Adipocyte (in vitro differentiated cells): ENCODE data around the gene AUTS2.

Experiments used
- DNase-seq: peaks from one replicate; pipeline ENCODE4 v3.0.0-alpha.2; 2015; ENCODE audit warnings: low read depth
- H3K27me3 ChIP-seq: replicated peaks from 2 replicates; pipeline ENCODE4 v1.7.0; 2013; ENCODE audit warnings: mild to moderate bottlenecking, low read length, moderate library complexity; ENCODE audit not compliant: control insufficient read depth, insufficient read depth
- H3K36me3 ChIP-seq: 2 replicates; pipeline ENCODE4 v1.7.0; 2013; ENCODE audit warnings: low read length, mild to moderate bottlenecking, moderate library complexity; ENCODE audit not compliant: control insufficient read depth, insufficient read depth, severe bottlenecking
- H3K4me1 ChIP-seq: 2 replicates; pipeline ENCODE4 v1.7.0; 2013; ENCODE audit warnings: mild to moderate bottlenecking, low read length, moderate library complexity; ENCODE audit not compliant: control insufficient read depth, insufficient read depth
- H3K4me3 ChIP-seq: 2 replicates; pipeline ENCODE4 v1.7.0; 2013; ENCODE audit warnings: mild to moderate bottlenecking, low read length, moderate library complexity
- H3K9ac ChIP-seq: 2 replicates; pipeline ENCODE4 v1.7.0; 2013; ENCODE audit warnings: mild to moderate bottlenecking, low read length, moderate library complexity
- H3K9me3 ChIP-seq: 2 replicates; pipeline ENCODE4 v1.7.0; 2013; ENCODE audit warnings: mild to moderate bottlenecking, low read length, moderate library complexity; ENCODE audit not compliant: control insufficient read depth

Gene AUTS2

GRCh38 chr7:69678494-69679187 is 80.4 kb downstream of the AUTS2 start:
- no peaks in the 10 kb centered on the region for H3K36me3 ChIP-seq
- peak overlapping the region; percentile 53 for H3K4me3 ChIP-seq
- H3K9ac ChIP-seq: peak overlapping the region; percentile 43
- no peaks in the 10 kb centered on the region for H3K9me3 ChIP-seq
- no peak for DNase-seq
- H3K27me3 ChIP-seq: no peaks in the 10 kb centered on the region
- H3K4me1 ChIP-seq: peaks cover 24% of the 10 kb centered on the region

GRCh38 chr7:69681181-69681580 is 82.9 kb downstream of the AUTS2 start:
- no peak overlapping the region for H3K9ac ChIP-seq
- no peaks in the 10 kb centered on the region for H3K9me3 ChIP-seq
- no peak overlapping the region for H3K4me3 ChIP-seq
- peaks cover 39% of the 10 kb centered on the region for H3K4me1 ChIP-seq
- DNase-seq: no peak
- no peaks in the 10 kb centered on the region for H3K27me3 ChIP-seq
- no peaks in the 10 kb centered on the region for H3K36me3 ChIP-seq

- Histone ChIP-seq H3K9me3 (no peaks in the 10 kb centered on the region), H3K9ac (no peak overlapping the region), H3K4me1 (peaks cover 35% of the 10 kb centered on the region), H3K36me3 (no peaks in the 10 kb centered on the region), H3K27me3 (no peaks in the 10 kb centered on the region), H3K4me3 (no peak overlapping the region)
- DNase-seq: no peak
These were observed 84.2 kb downstream of the AUTS2 start for GRCh38 chr7:69682518-69682917.

GRCh38 chr7:69683002-69683401 is 84.7 kb downstream of the AUTS2 start:
- Histone ChIP-seq H3K9me3 (no peaks in the 10 kb centered on the region), H3K9ac (no peak overlapping the region), H3K4me3 (no peak overlapping the region), H3K4me1 (peaks cover 33% of the 10 kb centered on the region), H3K27me3 (no peaks in the 10 kb centered on the region), H3K36me3 (no peaks in the 10 kb centered on the region)
- DNase-seq: no peak

- no peaks in the 10 kb centered on the region for H3K27me3 ChIP-seq
- H3K4me1 ChIP-seq: peaks cover 22% of the 10 kb centered on the region
- H3K4me3 ChIP-seq: peak overlapping the region; percentile 34
- peak; percentile 15 for DNase-seq
- peak overlapping the region; percentile 20 for H3K9ac ChIP-seq
- H3K9me3 ChIP-seq: no peaks in the 10 kb centered on the region
- no peaks in the 10 kb centered on the region for H3K36me3 ChIP-seq
These were observed 86.4 kb downstream of the AUTS2 start for GRCh38 chr7:69684369-69685292.

- Histone ChIP-seq H3K36me3 (no peaks in the 10 kb centered on the region), H3K9me3 (no peaks in the 10 kb centered on the region), H3K9ac (peak overlapping the region; percentile 20), H3K4me3 (peak overlapping the region; percentile 34), H3K27me3 (no peaks in the 10 kb centered on the region), H3K4me1 (peaks cover 22% of the 10 kb centered on the region)
- no peak for DNase-seq
These were observed 87.0 kb downstream of the AUTS2 start for GRCh38 chr7:69685293-69685631.

- Histone ChIP-seq H3K36me3 (no peaks in the 10 kb centered on the region), H3K9ac (no peak overlapping the region), H3K27me3 (no peaks in the 10 kb centered on the region), H3K4me1 (peaks cover 22% of the 10 kb centered on the region), H3K4me3 (no peak overlapping the region), H3K9me3 (no peaks in the 10 kb centered on the region)
- no peak for DNase-seq
These were observed 88.1 kb downstream of the AUTS2 start for GRCh38 chr7:69686366-69686765.

GRCh38 chr7:69687739-69688433 is 89.6 kb downstream of the AUTS2 start:
- DNase-seq: no peak
- Histone ChIP-seq H3K4me1 (peaks cover 22% of the 10 kb centered on the region), H3K27me3 (no peaks in the 10 kb centered on the region), H3K4me3 (no peak overlapping the region), H3K9me3 (no peaks in the 10 kb centered on the region), H3K9ac (no peak overlapping the region), H3K36me3 (no peaks in the 10 kb centered on the region)

- no peak for DNase-seq
- no peaks in the 10 kb centered on the region for H3K9me3 ChIP-seq
These were observed 92.1 kb downstream of the AUTS2 start for GRCh38 chr7:69690329-69690728.

GRCh38 chr7:69691327-69691726 is 93.1 kb downstream of the AUTS2 start:
- H3K9ac ChIP-seq: no peak overlapping the region
- DNase-seq: no peak
- no peak overlapping the region for H3K4me3 ChIP-seq
- H3K9me3 ChIP-seq: no peaks in the 10 kb centered on the region
- no peaks in the 10 kb centered on the region for H3K27me3 ChIP-seq
- H3K36me3 ChIP-seq: no peaks in the 10 kb centered on the region
- peaks cover 8% of the 10 kb centered on the region for H3K4me1 ChIP-seq

More at GRCh38 chr7:69690329-69690728, 92.1 kb downstream of the AUTS2 start:
- no peak overlapping the region for H3K9ac ChIP-seq
- peaks cover 15% of the 10 kb centered on the region for H3K4me1 ChIP-seq
- H3K36me3 ChIP-seq: no peaks in the 10 kb centered on the region
- H3K27me3 ChIP-seq: no peaks in the 10 kb centered on the region
- no peak overlapping the region for H3K4me3 ChIP-seq

GRCh38 chr7:69691734-69692133 is 93.5 kb downstream of the AUTS2 start:
- Histone ChIP-seq H3K9me3 (no peaks in the 10 kb centered on the region), H3K4me1 (peaks cover 8% of the 10 kb centered on the region), H3K36me3 (no peaks in the 10 kb centered on the region), H3K9ac (no peak overlapping the region), H3K4me3 (no peak overlapping the region), H3K27me3 (no peaks in the 10 kb centered on the region)
- no peak for DNase-seq
